Measurements from ENCODE around the gene MAML3.

- TF ChIP-seq CTCF (IDR thresholded peaks at IDR 0.05 in 8 of 11, conservative IDR thresholded peaks at IDR 0.05 in 3 of 11) (no peak), POLR2AphosphoS5 (IDR thresholded peaks at IDR 0.05) (no peak), POLR2A (IDR thresholded peaks at IDR 0.05) (no peak)
Observed at GRCh38 chr4:139682741-139683151, 471.2 kb downstream of the MAML3 start.

Measured in spleen (tissue), 7 donors.